IPS-18c (cell line): ENCODE measurements around the gene NTF4.

ENCODE experiments used
- H3K4me3 ChIP-seq: 2 replicates; pipeline ENCODE4 v1.7.0; 2013; ENCODE audit warnings: low read depth, mild to moderate bottlenecking, low read length, moderate library complexity; ENCODE audit not compliant: insufficient read depth
- H3K9me3 ChIP-seq: one replicate; pipeline ENCODE4 v1.6.1; 2013; ENCODE audit warnings: mild to moderate bottlenecking, low read length, moderate library complexity; ENCODE audit not compliant: control insufficient read depth, insufficient read depth

The NTF4 gene

GRCh38 chr19:49017666-49018351, 46.8 kb downstream of the NTF4 start:
- H3K9me3 ChIP-seq: no peaks in the 10 kb centered on the region
- peak overlapping the region; percentile 50 for H3K4me3 ChIP-seq

GRCh38 chr19:49017041-49017665, 47.5 kb downstream of the NTF4 start, which contains the start of gene LHB:
Gene LHB (minus strand): TSS chr19:49017091. CDS start chr19:49017081, 10 bp downstream.
- Histone ChIP-seq H3K9me3 (no peaks in the 10 kb centered on the region), H3K4me3 (peak within 1 kb of the TSS; percentile 50)

DNA sequence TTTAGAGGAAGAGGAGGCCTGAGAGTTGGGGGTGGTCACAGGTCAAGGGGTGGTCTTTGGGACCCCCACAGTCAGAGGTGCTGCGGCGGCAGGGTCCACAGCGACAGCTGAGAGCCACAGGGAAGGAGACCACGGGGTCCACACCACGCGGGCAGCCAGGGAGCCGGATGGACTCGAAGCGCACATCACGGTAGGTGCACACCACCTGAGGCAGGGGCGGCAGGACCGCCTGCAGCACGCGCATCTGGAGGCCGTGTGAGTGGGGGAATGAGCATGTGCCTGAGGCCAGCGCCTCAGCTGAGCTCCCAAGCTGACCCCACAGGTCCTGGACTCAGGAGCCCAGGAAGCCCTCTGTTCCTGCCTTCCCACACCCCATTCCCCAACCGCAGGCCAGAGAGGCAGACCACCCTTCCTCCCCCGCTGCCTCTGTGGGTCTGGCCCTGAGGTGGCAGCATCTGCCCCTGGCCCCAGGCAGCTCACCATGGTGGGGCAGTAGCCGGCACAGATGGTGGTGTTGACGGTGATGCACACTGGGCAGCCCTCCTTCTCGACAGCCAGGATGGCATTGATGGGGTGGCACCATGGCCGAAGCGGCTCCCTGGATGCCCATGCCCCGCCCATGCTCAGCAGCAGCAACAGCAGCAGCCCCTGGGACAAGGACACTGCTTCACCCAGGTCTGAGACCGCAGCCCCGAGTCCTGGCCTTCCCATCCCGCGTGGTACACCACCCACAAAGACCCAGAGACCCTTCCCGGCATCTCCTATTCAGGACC, 48.4 kb downstream of the NTF4 start:
- H3K4me3 ChIP-seq: no peak overlapping the region
- H3K9me3 ChIP-seq: no peaks in the 10 kb centered on the region

DNA sequence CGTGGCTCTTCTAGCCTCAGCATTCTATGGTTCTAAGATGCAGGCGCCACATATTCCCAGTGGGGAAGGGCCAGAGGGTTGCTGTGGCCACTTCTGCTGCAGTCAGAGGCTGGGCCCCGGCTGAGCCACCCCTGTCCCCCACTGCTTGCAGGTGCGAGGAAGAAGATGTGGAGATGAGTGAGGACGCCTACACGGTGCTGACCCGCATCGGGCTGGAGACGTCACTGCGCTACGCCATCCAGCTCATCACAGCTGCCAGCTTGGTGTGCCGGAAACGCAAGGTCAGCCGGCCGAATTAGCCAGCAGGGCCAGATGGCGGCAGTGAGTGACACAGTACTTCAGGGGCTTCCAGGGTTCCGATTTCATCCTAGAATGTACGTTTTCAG, 49.8 kb downstream of the NTF4 start:
- H3K9me3 ChIP-seq: no peaks in the 10 kb centered on the region
- no peak overlapping the region for H3K4me3 ChIP-seq

- no peaks in the 10 kb centered on the region for H3K9me3 ChIP-seq
These were observed 50.3 kb downstream of the NTF4 start for GRCh38 chr19:49014123-49014869.

DNA sequence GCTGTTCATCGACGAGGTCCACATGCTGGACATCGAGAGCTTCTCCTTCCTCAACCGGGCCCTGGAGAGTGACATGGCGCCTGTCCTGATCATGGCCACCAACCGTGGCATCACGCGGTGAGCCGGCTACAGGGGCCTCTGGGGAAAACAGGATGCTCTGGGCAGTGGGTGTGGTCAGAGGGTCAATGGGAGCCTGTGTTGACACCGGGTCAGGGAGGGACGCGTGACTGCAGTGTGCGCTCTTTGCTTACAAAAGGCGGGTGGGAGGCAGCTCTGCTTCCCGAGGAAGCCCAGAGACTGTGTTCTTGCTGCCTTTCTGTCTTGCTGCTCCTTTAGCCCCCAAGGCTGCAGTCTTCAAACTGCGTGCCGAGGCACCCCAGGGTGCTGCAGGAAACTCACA, 53.4 kb downstream of the NTF4 start:
- Histone ChIP-seq H3K9me3 (no peaks in the 10 kb centered on the region), H3K4me3 (no peak overlapping the region)

More at GRCh38 chr19:49014123-49014869, 50.3 kb downstream of the NTF4 start:
- H3K4me3 ChIP-seq: no peak overlapping the region
